Upper lobe of left lung (tissue), 4 donors: Measurements from ENCODE around the gene BCAS3.

Source experiments
- POLR2A ChIP-seq, 4 donors: fragments of 450-650 bp; IDR thresholded peaks; one replicate each; pipeline ENCODE4 v1.5.1; 2016 to 2017; ENCODE audit warnings: antibody characterized with exemption in 4 of 4, mild to moderate bottlenecking in 2 of 4
- TF ChIP-seq, protein P1 (sequence below), 6 experiments: fragments of 450-650 bp in 4 of 6; fragments of 200-600 bp in 2 of 6; sonication (generic) in 2 of 6; IDR thresholded peaks; one replicate each; pipeline ENCODE4 v1.5.1; 2016 to 2019; ENCODE audit warnings: antibody characterized with exemption in 6 of 6

DNA sequence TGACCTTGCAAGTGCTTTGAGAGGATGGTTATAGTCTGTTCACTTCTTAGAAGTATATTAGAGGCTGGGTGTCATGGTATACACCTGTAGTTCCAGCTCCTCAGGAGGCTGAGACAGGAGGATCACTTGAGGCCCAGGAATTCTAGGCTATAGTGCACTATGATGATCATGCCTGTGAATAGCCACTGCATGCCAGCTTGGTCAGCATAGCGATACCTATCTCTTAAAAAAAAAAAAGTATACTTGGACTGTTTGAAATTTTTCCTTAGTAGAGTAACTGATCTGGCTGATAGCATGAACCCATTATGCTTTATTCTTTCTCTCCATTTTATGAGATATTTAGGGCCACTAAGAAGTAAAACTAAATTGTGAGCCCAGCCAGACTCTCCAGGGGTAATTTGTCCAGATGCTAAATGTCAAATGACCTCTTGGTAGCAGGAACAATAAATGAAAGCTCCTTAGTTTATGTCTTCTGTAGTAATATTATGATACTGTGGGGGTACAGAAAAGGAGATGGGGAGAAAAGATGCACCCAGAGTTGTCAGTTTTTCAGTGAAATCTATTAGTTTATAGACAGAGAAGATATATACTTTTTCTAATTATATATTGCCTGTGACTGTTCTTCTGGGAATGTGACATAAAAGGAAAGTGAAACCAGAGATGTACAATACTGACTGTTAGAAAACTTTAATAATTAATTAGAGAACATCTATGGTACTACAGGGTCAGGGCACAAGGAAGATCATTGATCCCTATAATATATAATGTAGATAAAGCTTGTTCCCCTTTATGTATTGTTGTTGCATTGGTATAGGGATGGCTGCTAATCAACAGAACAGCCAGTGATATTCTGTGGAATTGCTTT is 386.7 kb downstream of the BCAS3 start:
- no peak for TF ChIP-seq POLR2A (IDR thresholded peaks at IDR 0.05)
- TF ChIP-seq, protein P1, sequence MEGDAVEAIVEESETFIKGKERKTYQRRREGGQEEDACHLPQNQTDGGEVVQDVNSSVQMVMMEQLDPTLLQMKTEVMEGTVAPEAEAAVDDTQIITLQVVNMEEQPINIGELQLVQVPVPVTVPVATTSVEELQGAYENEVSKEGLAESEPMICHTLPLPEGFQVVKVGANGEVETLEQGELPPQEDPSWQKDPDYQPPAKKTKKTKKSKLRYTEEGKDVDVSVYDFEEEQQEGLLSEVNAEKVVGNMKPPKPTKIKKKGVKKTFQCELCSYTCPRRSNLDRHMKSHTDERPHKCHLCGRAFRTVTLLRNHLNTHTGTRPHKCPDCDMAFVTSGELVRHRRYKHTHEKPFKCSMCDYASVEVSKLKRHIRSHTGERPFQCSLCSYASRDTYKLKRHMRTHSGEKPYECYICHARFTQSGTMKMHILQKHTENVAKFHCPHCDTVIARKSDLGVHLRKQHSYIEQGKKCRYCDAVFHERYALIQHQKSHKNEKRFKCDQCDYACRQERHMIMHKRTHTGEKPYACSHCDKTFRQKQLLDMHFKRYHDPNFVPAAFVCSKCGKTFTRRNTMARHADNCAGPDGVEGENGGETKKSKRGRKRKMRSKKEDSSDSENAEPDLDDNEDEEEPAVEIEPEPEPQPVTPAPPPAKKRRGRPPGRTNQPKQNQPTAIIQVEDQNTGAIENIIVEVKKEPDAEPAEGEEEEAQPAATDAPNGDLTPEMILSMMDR (IDR thresholded peaks at IDR 0.05), result no peak
